HepG2 (cell line): ENCODE results near the gene MCC. TPM values are rescaled to one million over a fixed set of nuclear protein-coding genes. Genes with fewer than 3 reads are reported as not detected.

ENCODE experiments used
- ATAC-seq: fragments of 200-7000 bp; cut with Tn5 transposase; 3 replicates; pipeline ENCODE4 v1.9.1; 2020; ENCODE audit warnings: mild to moderate bottlenecking, moderate library complexity
- BruUV-seq: library from RNA; stranded (reverse); fragments of 400-500 nt; replicated peaks from 2 replicates; lab custom pipeline; 2021; lab: Mats Ljungman, UMichigan
- CTCF ChIA-PET: fragments of 300-600 bp; formaldehyde crosslinking; extraction: SDS; loops from one replicate; lab custom pipeline; 2021; ENCODE audit warnings: low total read pairs, inconsistent platforms, low intra/inter-chr PET ratio; lab: Yijun Ruan, JAX
- POLR2A ChIA-PET: fragments of 350-600 bp; sonication (Branson Sonifier 250); formaldehyde crosslinking; loops from one replicate; lab custom pipeline; 2020; ENCODE audit warnings: antibody characterized with exemption, inconsistent platforms; lab: Yijun Ruan, JAX
- DNase-seq: peaks from one replicate; pipeline ENCODE4 v3.0.0-alpha.2; 2015; ENCODE audit warnings: low spot score
- FAIRE-seq: peaks from 3 replicates; lab custom pipeline; 2011; peaks lifted over from hg19 to GRCh38; lab: Jason Lieb, UNC
- H2AFZ ChIP-seq: one replicate; pipeline ENCODE4 v1.6.1; 2011; ENCODE audit warnings: low read length, inconsistent platforms
- H3K27ac ChIP-seq: fragments of 300-600 bp; 3 replicates; pipeline ENCODE4 v1.8.0; 2011; ENCODE audit warnings: mixed run types, mild to moderate bottlenecking, mixed read lengths, low read length, inconsistent platforms; ENCODE audit not compliant: insufficient read depth; ENCODE audit errors: extremely low read length
- H3K27me3 ChIP-seq, 2 experiments: fragments of 200-600 bp in 1 of 2; 2 replicates in 1 of 2; 3 replicates in 1 of 2; pipeline versions ENCODE4 v1.6.0 to v1.8.0; 2011; ENCODE audit warnings: low read length in 2 of 2, mild to moderate bottlenecking in 2 of 2, moderate library complexity in 2 of 2, inconsistent platforms in 1 of 2; ENCODE audit not compliant: insufficient read depth in 2 of 2, control insufficient read depth in 1 of 2
- H3K36me3 ChIP-seq, 2 experiments: fragments of 200-600 bp in 1 of 2; replicated peaks in 1 of 2; 2 replicates in 1 of 2; 3 replicates in 1 of 2; pipeline versions ENCODE4 v1.5.1 to v1.8.0; 2011; ENCODE audit warnings: low read length in 2 of 2, inconsistent platforms in 1 of 2; ENCODE audit not compliant: insufficient read depth in 2 of 2, control insufficient read depth in 1 of 2
- H3K4me1 ChIP-seq: 2 replicates; pipeline ENCODE4 v1.5.1; 2012; ENCODE audit warnings: low read length, inconsistent platforms; ENCODE audit not compliant: insufficient read depth
- H3K4me2 ChIP-seq: 2 replicates; pipeline ENCODE4 v1.6.0; 2011; ENCODE audit warnings: low read depth, low read length, inconsistent platforms
- H3K4me3 ChIP-seq, 3 experiments: fragments of 200-600 bp in 1 of 3; sonication (generic), shearing (Covaris generic) in 1 of 3; replicated peaks in 1 of 3; 2 replicates each; pipeline ENCODE4 v1.5.1; 2011 to 2016; ENCODE audit warnings: low read length in 3 of 3, inconsistent platforms in 2 of 3, low read depth in 2 of 3, mild to moderate bottlenecking in 2 of 3, control low read depth in 1 of 3, mixed read lengths in 1 of 3; ENCODE audit not compliant: insufficient read depth in 1 of 3
- H3K79me2 ChIP-seq: one replicate; pipeline ENCODE4 v1.6.1; 2011; ENCODE audit warnings: low read length, inconsistent platforms; ENCODE audit not compliant: insufficient read depth
- H3K9ac ChIP-seq: 2 replicates; pipeline ENCODE4 v1.6.0; 2011; ENCODE audit warnings: mild to moderate bottlenecking, low read depth, low read length, inconsistent platforms; ENCODE audit not compliant: insufficient read depth
- H3K9me3 ChIP-seq: 2 replicates; pipeline ENCODE4 v1.5.1; 2012; ENCODE audit warnings: mild to moderate bottlenecking, low read length
- H4K20me1 ChIP-seq: 2 replicates; pipeline ENCODE4 v1.6.0; 2011; ENCODE audit warnings: inconsistent platforms, mild to moderate bottlenecking, low read length, moderate library complexity; ENCODE audit not compliant: insufficient read depth
- HINFP ChIP-seq: sonication (generic); formaldehyde crosslinking; IDR thresholded peaks from 2 replicates; pipeline ENCODE4 v1.4.0; 2020; ENCODE audit warnings: low read depth, mild to moderate bottlenecking, missing genetic modification reagents
- MBNL3 ChIP-seq: fragments of 250-450 bp; sonication (Bioruptor Pico); conservative IDR thresholded peaks from 2 replicates; pipeline ENCODE4 v1.8.0; 2022; ENCODE audit warnings: mild to moderate bottlenecking, inconsistent platforms
- NCOA2 ChIP-seq: sonication (generic); formaldehyde crosslinking; IDR thresholded peaks from 2 replicates; pipeline ENCODE4 v1.8.0; 2022; ENCODE audit warnings: inconsistent platforms
- PRDM15 ChIP-seq: sonication (generic); formaldehyde crosslinking; IDR thresholded peaks from 2 replicates; pipeline ENCODE4 v1.4.0; 2020; ENCODE audit warnings: missing genetic modification reagents
- SYNCRIP ChIP-seq: fragments of 200-400 bp; formaldehyde crosslinking; IDR thresholded peaks from 2 replicates; pipeline ENCODE4 v1.6.1; 2018; ENCODE audit warnings: mild to moderate bottlenecking, low read depth, low read length; ENCODE audit not compliant: insufficient read depth
- TCF7 ChIP-seq: sonication (generic); IDR thresholded peaks from 2 replicates; pipeline ENCODE4 v1.6.1; 2016; ENCODE audit warnings: antibody characterized with exemption, low read depth
- TOPORS ChIP-seq: sonication (generic); formaldehyde crosslinking; IDR thresholded peaks from 2 replicates; pipeline ENCODE4 v1.8.0; 2023; ENCODE audit warnings: mild to moderate bottlenecking, missing genetic modification reagents
- ZFP36L1 ChIP-seq: sonication (generic); formaldehyde crosslinking; IDR thresholded peaks from 2 replicates; pipeline ENCODE4 v1.8.0; 2022; ENCODE audit warnings: mild to moderate bottlenecking, missing genetic modification reagents, moderate library complexity
- ZNF607 ChIP-seq: sonication (generic); formaldehyde crosslinking; IDR thresholded peaks from 2 replicates; pipeline ENCODE4 v1.5.1; 2020; ENCODE audit warnings: missing genetic modification reagents, mild to moderate bottlenecking, borderline replicate concordance
- ZNF614 ChIP-seq: IDR thresholded peaks from 2 replicates; pipeline ENCODE4 v1.6.1; 2018; ENCODE audit warnings: missing biosample characterization, missing genetic modification reagents, inconsistent platforms, borderline replicate concordance
- ZNF788 ChIP-seq: sonication (generic); formaldehyde crosslinking; IDR thresholded peaks from 2 replicates; pipeline ENCODE4 v1.5.0; 2020; ENCODE audit warnings: mild to moderate bottlenecking, missing genetic modification reagents, borderline replicate concordance
- ZNF841 ChIP-seq: sonication (generic); formaldehyde crosslinking; IDR thresholded peaks from 2 replicates; pipeline ENCODE4 v1.8.1; 2023; ENCODE audit warnings: missing genetic modification reagents, borderline replicate concordance
- WGBS: methylation state at CpG from one replicate; pipeline ENCODE4 v1.1.6; 2017; ENCODE audit warnings: low lambda C conversion rate; 5-methylcytosine and 5-hydroxymethylcytosine counted together
- in situ Hi-C: cut with HindIII; loops from 2 replicates; pipeline ENCODE4 v1.10.0; 2017; ENCODE audit warnings: low pct_unique_long_range_greater_than_20kb; ENCODE audit not compliant: extremely low pct_ligation_motif_present
- intact Hi-C: fragments of 100-400 bp; cut with micrococcal nuclease; formaldehyde crosslinking; loops from one replicate; pipeline ENCODE4 v1.10.0; 2022; ENCODE audit not compliant: unreplicated experiment
- polyA plus RNA-seq, 8 experiments: library from polyadenylated mRNA; depleted of rRNA in 3 of 8; stranded (reverse) in 7 of 8; unstranded in 1 of 8; fragments of >200 nt; fragmentation: Illumina TruSeq in 4 of 8; extraction: Trizol in 4 of 8; gene quantifications; 2 replicates each; pipeline versions ENCODE4 v1.2.1 to v1.2.3, GENCODE V29; 2011 to 2016; ENCODE audit warnings: low read depth in 4 of 8, missing spikeins in 1 of 8, mixed read lengths in 1 of 8; ENCODE audit not compliant: insufficient read depth in 1 of 8
- total RNA-seq, 5 experiments: library from RNA; depleted of rRNA; stranded (reverse); fragments of >200 nt; fragmentation: Illumina TruSeq; extraction: Trizol; gene quantifications; 2 replicates each; pipeline ENCODE4 v1.2.3, GENCODE V29; 2016; ENCODE audit warnings: low read depth in 1 of 5
- TF ChIP-seq, protein P1 (sequence below): sonication (generic); formaldehyde crosslinking; IDR thresholded peaks from 2 replicates; pipeline ENCODE4 v1.4.0; 2020; ENCODE audit warnings: mild to moderate bottlenecking, missing genetic modification reagents
- TF ChIP-seq, protein P2 (sequence below): fragments of 450-650 bp; IDR thresholded peaks from 2 replicates; pipeline ENCODE4 v1.6.1; 2016

MCC gene
- total and polyA plus RNA-seq, 2 of the 13 experiments (the other 11 are each of a cell fraction or from before 2014, with no cell fraction given), result 0.55 to 2.4 TPM

DNA sequence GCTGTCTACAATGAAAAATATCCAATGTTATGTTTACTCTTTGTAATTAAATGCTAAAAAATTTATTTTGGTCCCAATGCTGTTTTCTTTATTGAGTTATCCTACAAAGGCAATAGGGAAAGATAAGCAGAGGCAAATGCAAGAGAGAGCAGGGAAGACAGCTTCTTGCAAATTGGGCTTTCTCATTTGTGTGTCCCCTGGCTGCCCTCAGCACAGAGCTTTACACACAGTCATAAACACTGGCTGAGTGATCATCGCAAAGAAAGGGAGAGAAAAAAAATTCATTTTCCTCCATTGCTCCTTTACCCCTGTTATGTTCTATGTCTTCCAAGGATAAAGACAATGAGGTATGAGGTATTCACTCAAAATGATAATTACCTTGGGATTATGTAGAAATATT lies 51.1 kb downstream of the MCC start (continued):
- TF ChIP-seq PRDM15 (CRISPR knock-in tag), result no peak

DNA sequence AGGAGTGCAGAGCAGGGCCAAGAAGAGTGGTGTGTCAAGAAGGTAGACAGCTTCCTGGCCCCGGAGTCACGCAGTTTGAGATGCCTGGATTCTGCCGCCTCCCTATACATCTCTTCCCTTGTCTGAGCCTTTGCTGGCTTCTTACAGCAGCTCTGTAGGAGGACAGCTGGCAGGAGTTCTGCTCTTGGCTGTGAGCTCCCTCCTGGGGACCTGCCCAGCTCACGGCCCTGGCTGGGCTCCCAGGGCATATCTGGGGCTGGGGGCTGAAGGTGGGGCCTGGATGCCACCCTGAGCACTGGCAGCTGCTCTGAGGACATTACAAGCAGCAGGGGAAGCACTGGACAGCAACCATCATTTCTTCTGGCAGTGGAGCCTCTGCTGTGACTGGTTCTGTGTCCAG lies 52.7 kb downstream of the MCC start:
- Histone ChIP-seq H3K9ac (no peak overlapping the region), H3K4me3 (no peak overlapping the region), H3K4me1 (no peaks in the 10 kb centered on the region), H3K36me3 (no peaks in the 10 kb centered on the region), H3K9me3 (no peaks in the 10 kb centered on the region), H2AFZ (no peak overlapping the region), H3K27me3 (peaks cover 0 to 4% of the 10 kb centered on the region in 2 experiments; a peak in 2 of 5 replicates), H3K79me2 (no peaks in the 10 kb centered on the region), H3K27ac (no peak overlapping the region), H3K4me2 (no peak overlapping the region), H4K20me1 (no peaks in the 10 kb centered on the region; the same call in 1 of the 2 replicates)
- no peak; the same call in 2 of the 3 replicates for ATAC-seq
- in situ Hi-C loops (no loop called here), intact Hi-C loops (no loop called here)
- 92% methylated on average over 2 of the region's 4 CpGs for WGBS
- ChIA-PET POLR2A (no interaction called here), CTCF (no interaction called here)
- no peak for DNase-seq
- TF ChIP-seq ZNF614 (CRISPR knock-in tag), result no peak
- TF ChIP-seq NCOA2, result no peak
- no peak for TF ChIP-seq TCF7
- TF ChIP-seq, protein P1, sequence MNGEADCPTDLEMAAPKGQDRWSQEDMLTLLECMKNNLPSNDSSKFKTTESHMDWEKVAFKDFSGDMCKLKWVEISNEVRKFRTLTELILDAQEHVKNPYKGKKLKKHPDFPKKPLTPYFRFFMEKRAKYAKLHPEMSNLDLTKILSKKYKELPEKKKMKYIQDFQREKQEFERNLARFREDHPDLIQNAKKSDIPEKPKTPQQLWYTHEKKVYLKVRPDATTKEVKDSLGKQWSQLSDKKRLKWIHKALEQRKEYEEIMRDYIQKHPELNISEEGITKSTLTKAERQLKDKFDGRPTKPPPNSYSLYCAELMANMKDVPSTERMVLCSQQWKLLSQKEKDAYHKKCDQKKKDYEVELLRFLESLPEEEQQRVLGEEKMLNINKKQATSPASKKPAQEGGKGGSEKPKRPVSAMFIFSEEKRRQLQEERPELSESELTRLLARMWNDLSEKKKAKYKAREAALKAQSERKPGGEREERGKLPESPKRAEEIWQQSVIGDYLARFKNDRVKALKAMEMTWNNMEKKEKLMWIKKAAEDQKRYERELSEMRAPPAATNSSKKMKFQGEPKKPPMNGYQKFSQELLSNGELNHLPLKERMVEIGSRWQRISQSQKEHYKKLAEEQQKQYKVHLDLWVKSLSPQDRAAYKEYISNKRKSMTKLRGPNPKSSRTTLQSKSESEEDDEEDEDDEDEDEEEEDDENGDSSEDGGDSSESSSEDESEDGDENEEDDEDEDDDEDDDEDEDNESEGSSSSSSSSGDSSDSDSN, result no peak
- TF ChIP-seq, protein P2, sequence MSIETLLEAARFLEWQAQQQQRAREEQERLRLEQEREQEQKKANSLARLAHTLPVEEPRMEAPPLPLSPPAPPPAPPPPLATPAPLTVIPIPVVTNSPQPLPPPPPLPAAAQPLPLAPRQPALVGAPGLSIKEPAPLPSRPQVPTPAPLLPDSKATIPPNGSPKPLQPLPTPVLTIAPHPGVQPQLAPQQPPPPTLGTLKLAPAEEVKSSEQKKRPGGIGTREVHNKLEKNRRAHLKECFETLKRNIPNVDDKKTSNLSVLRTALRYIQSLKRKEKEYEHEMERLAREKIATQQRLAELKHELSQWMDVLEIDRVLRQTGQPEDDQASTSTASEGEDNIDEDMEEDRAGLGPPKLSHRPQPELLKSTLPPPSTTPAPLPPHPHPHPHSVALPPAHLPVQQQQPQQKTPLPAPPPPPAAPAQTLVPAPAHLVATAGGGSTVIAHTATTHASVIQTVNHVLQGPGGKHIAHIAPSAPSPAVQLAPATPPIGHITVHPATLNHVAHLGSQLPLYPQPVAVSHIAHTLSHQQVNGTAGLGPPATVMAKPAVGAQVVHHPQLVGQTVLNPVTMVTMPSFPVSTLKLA, result no peak
- TF ChIP-seq ZNF607 (CRISPR knock-in tag), result no peak
- TF ChIP-seq SYNCRIP, result no peak
- TF ChIP-seq HINFP, result no peak
- TF ChIP-seq ZFP36L1 (CRISPR knock-in tag), result no peak
- TF ChIP-seq ZNF841 (CRISPR knock-in tag), result no peak
- no peak for TF ChIP-seq ZNF788
- TF ChIP-seq TOPORS (CRISPR knock-in tag), result no peak
- no peak for TF ChIP-seq MBNL3 (CRISPR knock-in tag)
- no peak for FAIRE-seq
- no TSS peak for BruUV-seq
